Stomach smooth muscle (tissue), 2 donors: ENCODE data around the gene PXK.

Experiments used
- H3K27ac ChIP-seq: one replicate; pipeline ENCODE4 v1.7.0; 2013; ENCODE audit warnings: mild to moderate bottlenecking, low read length, inconsistent platforms
- H3K27me3 ChIP-seq, 2 donors: one replicate each; pipeline ENCODE4 v1.7.0; 2013; ENCODE audit warnings: low read length in 2 of 2; ENCODE audit not compliant: insufficient read depth in 2 of 2, control insufficient read depth in 1 of 2
- H3K36me3 ChIP-seq, 2 donors: one replicate each; pipeline ENCODE4 v1.7.0; 2013; ENCODE audit warnings: low read length in 2 of 2; ENCODE audit not compliant: control insufficient read depth in 2 of 2, insufficient read depth in 2 of 2
- H3K4me1 ChIP-seq: one replicate; pipeline ENCODE4 v1.7.0; 2013; ENCODE audit warnings: low read length; ENCODE audit not compliant: control insufficient read depth, insufficient read depth
- H3K4me3 ChIP-seq, 2 donors: one replicate each; pipeline ENCODE4 v1.7.0; 2013; ENCODE audit warnings: low read length in 2 of 2
- H3K9ac ChIP-seq, 2 donors: one replicate each; pipeline ENCODE4 v1.7.0; 2013; ENCODE audit warnings: low read length in 2 of 2, mild to moderate bottlenecking in 1 of 2
- H3K9me3 ChIP-seq, 2 donors: one replicate each; pipeline ENCODE4 v1.7.0; 2013; ENCODE audit warnings: low read length in 2 of 2; ENCODE audit not compliant: control insufficient read depth in 2 of 2
- donor health status: healthy.
- donor health status: Pancreatic carcinoma.

PXK gene

DNA sequence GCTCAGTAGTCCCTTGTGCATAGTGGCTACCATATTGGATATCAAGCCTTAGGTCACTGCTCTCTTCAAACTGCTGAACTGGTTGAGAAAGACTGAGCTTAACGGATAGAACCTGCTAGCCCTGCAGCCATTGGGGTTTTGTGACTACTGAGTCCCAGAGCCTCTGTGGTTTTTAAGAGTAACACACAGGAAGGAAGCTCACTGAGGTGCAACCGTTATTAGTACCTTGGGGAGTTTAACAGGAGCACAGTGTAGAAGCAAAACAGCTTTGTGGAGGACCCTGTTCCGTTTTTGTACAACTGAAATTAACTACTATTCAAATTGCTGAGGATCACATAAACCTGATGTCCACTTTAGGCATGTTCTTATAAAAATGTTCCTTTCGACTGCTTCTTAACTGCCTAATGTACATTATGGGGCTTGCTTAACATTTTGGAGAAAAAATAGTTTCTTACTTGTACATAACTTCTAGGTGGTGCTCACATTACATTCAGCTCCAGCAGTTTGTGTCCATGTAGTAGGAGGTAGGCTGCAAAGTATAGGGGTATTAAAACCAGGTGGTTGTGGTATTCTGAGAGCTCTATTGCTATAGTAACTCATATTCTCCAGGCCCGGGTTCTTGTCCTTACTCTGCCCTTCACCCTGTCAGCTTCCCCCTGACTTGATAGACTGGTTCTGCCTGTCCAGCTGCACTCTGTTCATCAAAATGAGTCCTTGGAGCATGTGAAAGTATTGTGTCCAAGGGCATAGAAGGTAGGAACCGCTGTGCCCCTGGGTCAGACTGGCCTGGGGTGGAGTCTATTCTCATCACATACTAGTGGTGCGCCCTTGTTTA is 17.3 kb downstream of the PXK start:
- H3K4me1 ChIP-seq: no peaks in the 10 kb centered on the region
- no peaks in the 10 kb centered on the region for H3K36me3 ChIP-seq
- no peak overlapping the region for H3K9ac ChIP-seq
- H3K27me3 ChIP-seq: no peaks in the 10 kb centered on the region
- H3K9me3 ChIP-seq: no peaks in the 10 kb centered on the region
- H3K4me3 ChIP-seq: no peak overlapping the region
- no peak overlapping the region for H3K27ac ChIP-seq

DNA sequence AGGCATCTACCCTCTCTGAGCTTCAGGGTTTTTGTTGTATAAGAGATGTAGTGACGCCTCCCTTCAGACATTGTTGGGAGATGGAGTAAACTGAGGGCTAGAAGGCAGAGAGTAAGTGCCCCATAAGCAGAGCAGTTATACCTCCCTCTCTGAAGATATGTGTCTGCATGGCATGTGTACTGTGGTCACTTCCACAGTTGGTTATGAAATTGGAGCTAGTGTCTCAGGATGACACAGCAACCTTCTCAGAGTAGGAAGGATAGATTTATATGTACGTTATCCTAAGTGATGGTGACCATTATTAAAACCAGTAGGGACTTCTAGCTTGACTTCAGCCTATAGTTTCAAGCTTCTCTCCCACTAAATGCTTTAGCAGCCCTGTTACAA is 17.9 kb downstream of the PXK start:
- Histone ChIP-seq H3K27ac (no peak overlapping the region), H3K36me3 (no peaks in the 10 kb centered on the region), H3K4me1 (peaks cover under 1% of the 10 kb centered on the region), H3K9ac (no peak overlapping the region), H3K4me3 (no peak overlapping the region), H3K9me3 (no peaks in the 10 kb centered on the region), H3K27me3 (no peaks in the 10 kb centered on the region)

DNA sequence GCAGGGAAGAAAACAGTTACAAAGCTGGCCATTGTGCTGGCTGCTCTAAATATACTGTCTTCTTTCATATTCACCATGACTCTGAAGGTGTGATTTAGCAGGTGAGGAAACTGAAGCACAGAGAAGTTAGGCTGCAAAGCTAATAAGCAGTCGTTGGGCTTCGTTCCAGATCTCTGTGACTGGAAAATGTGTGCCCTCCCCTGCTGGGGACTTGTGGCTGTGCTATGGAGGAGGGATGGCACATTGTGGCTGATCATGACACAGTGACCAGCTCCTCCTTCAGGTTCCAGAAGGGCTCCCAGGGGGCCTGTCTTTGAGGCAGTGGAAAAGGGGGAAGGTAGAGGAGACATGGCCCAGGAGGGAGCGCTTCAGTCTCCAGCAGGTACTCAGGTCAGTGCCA is 19.2 kb downstream of the PXK start:
- Histone ChIP-seq H3K36me3 (no peaks in the 10 kb centered on the region), H3K27me3 (no peaks in the 10 kb centered on the region), H3K27ac (no peak overlapping the region), H3K9ac (no peak overlapping the region), H3K4me3 (no peak overlapping the region), H3K9me3 (no peaks in the 10 kb centered on the region), H3K4me1 (peaks cover 9% of the 10 kb centered on the region)

DNA sequence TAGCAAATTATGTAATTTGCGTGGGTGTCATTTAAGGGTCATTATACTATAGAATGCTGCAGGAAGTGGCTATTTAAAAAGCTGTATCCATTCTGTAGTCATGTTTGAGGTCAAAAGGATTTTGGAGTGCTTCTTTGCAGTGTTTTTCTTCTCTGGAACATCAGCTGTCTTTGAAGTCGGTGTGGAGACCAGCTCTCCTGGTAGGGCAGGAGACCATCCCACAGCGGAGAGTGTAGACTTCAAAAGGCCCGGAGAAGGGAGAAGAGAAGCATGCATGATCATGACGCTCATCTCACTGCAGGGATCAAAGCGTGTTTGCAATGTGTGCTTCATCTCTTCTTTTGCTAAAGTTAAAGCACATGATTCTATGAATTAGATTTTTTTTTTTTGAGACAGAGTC is 19.9 kb downstream of the PXK start:
- no peaks in the 10 kb centered on the region for H3K27me3 ChIP-seq
- no peak overlapping the region for H3K4me3 ChIP-seq
- H3K36me3 ChIP-seq: no peaks in the 10 kb centered on the region
- H3K27ac ChIP-seq: no peak overlapping the region
- H3K9me3 ChIP-seq: no peaks in the 10 kb centered on the region
- H3K4me1 ChIP-seq: peaks cover 9% of the 10 kb centered on the region
- H3K9ac ChIP-seq: no peak overlapping the region

DNA sequence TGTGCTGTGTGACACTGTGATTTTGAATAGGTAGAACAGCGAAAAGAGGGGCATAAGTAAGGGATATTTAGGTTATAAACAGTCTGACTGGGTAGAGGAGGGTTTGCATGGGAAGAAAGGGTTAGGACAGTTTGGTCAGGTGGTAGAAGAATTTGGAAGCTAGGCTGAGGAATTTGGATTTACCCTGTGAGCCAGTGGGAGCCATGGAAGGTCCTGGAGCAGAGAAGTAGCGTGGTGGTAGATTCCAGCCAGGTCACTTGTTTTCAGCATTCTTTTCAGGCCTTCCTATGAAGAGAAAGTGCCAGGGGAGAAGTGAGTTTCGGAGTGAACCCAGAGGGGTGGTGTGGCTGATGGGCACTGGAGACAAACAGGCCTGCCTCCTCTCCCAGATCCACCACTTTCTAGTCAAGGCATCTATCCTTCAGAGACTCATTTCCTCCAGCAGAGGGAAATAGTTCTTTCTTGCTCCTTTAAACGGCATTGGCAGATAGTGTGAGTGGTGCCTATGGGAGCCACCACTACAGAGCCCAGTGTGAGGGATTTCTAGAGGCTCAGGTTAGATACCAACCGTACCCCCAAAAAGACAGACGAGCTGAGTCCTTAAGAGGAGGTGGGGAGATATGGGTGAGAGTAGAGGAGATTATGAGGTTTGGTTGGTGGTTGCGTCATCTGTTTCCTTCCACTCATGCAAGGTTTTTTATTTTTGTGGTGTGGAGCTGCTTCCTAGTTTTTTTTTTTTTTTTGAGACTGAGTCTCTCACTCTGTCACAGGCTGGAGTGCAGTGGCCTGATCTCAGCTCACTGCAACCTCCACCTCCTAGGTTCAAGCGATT is 21.2 kb downstream of the PXK start:
- H3K9me3 ChIP-seq: no peaks in the 10 kb centered on the region
- H3K27me3 ChIP-seq: no peaks in the 10 kb centered on the region
- peaks cover 16% of the 10 kb centered on the region for H3K4me1 ChIP-seq
- no peak overlapping the region for H3K27ac ChIP-seq
- no peaks in the 10 kb centered on the region for H3K36me3 ChIP-seq
- peak overlapping the region in 1 of 2 donors; percentile 13 for H3K9ac ChIP-seq
- H3K4me3 ChIP-seq: no peak overlapping the region

DNA sequence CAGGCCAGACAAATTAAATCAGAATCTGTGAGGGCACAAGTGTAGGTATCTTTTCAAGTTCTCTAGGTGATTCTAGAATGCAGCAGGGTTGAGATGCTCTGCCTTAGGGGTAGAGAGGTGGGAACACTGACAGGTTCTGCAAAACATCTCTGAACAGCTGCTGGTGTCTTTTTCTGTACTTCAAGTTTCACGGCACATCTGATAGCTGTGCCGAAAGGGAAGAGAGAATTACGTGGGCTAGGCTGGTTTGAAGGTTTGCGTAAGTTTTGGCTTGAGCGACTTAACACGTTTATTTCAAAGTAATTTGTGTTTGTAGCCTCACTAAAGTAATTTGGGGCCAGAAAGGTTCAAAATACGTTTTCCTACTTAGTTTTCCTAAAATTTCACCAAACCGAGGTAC is 22.5 kb downstream of the PXK start:
- H3K4me1 ChIP-seq: peaks cover 18% of the 10 kb centered on the region
- no peak overlapping the region for H3K27ac ChIP-seq
- H3K9ac ChIP-seq: no peak overlapping the region
- no peaks in the 10 kb centered on the region for H3K9me3 ChIP-seq
- H3K27me3 ChIP-seq: no peaks in the 10 kb centered on the region
- no peak overlapping the region for H3K4me3 ChIP-seq
- no peaks in the 10 kb centered on the region for H3K36me3 ChIP-seq

DNA sequence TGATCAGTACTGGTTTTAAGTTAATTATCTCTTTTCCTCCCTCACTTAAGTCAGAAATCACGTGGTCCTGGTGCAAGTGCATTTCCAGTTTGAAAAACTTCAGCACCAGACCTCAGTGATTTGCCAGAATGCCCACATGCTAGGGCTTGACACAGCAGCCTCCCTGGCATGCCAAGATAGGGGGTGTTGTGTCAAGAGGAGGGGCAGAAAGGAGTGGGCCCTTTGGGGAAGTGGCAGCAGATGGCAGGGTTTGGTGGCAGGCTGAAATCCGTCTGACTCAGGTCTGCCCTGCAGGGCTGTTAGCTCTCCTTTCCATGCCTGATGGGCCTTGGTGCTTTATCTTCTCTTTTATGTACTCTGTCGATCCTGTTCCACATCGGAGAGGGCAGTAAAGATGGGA is 23.4 kb downstream of the PXK start:
- H3K4me1 ChIP-seq: peaks cover 18% of the 10 kb centered on the region
- H3K9me3 ChIP-seq: no peaks in the 10 kb centered on the region
- H3K36me3 ChIP-seq: no peaks in the 10 kb centered on the region
- H3K27me3 ChIP-seq: no peaks in the 10 kb centered on the region
- no peak overlapping the region for H3K4me3 ChIP-seq
- no peak overlapping the region for H3K27ac ChIP-seq
- H3K9ac ChIP-seq: no peak overlapping the region

DNA sequence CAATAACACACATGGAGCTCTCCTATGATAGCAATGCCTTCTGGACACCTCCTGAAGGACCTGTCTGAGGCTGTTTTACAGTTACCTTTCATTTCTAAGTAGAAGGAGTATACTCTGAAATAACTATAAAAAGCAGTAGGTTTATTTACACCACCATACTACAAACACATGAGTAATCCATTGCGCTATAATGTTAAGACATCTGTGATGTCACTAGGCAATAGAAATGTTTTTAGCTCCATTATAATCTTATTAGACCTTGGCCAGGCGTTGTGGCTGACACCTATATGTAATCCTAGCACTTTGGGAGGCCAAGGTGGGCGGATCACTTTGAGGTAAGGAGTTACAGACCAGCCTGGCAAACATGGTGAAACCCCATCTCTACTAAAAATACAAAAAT is 24.7 kb downstream of the PXK start:
- no peak overlapping the region for H3K27ac ChIP-seq
- peaks cover 18% of the 10 kb centered on the region for H3K4me1 ChIP-seq
- no peaks in the 10 kb centered on the region for H3K27me3 ChIP-seq
- H3K4me3 ChIP-seq: no peak overlapping the region
- H3K9ac ChIP-seq: no peak overlapping the region
- H3K9me3 ChIP-seq: no peaks in the 10 kb centered on the region
- no peaks in the 10 kb centered on the region for H3K36me3 ChIP-seq

DNA sequence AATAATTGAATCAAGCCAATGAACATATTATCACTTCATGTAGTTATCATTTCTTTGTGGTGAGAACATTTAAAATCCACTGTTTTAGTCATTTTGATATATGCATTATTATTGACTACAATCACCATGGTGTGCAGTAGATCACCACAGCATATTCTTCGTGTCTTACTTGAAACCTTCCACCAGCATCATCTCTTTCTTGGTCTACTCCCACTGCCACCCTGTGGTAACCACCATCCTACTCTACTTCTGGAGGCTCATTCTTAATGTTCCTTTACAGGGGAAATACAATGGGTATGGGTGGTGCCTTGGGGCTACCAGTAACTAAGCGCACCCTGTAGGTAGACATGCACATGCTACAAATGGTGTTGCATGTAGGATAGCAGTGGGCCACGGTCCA is 25.4 kb downstream of the PXK start:
- H3K4me3 ChIP-seq: peak overlapping the region; percentile 2 to 47
- H3K27ac ChIP-seq: peak overlapping the region; percentile 41
- H3K27me3 ChIP-seq: no peaks in the 10 kb centered on the region
- H3K4me1 ChIP-seq: peaks cover 18% of the 10 kb centered on the region
- H3K9me3 ChIP-seq: no peaks in the 10 kb centered on the region
- no peak overlapping the region for H3K9ac ChIP-seq
- no peaks in the 10 kb centered on the region for H3K36me3 ChIP-seq

DNA sequence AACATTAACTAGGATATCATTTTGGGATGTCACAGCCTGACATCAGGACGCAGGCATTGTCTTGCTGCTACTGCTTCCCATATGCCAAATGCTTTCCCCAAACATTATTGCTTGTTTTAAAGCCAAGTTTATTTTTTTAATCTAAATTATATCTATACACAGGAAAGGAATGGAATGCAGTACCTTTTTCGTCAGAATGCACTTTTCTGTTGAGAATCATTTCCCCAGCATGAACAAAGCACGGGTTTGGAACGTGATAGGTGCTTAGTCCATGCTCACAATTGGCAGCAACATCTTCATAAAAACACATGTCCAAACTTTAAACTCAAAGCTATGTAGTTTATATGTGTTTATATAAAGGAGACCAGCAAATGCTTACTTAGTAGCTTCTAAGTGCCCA is 26.1 kb downstream of the PXK start:
- Histone ChIP-seq H3K36me3 (no peaks in the 10 kb centered on the region), H3K4me3 (no peak overlapping the region), H3K27ac (peak overlapping the region; percentile 41), H3K9me3 (no peaks in the 10 kb centered on the region), H3K9ac (no peak overlapping the region), H3K4me1 (peaks cover 18% of the 10 kb centered on the region), H3K27me3 (no peaks in the 10 kb centered on the region)

DNA sequence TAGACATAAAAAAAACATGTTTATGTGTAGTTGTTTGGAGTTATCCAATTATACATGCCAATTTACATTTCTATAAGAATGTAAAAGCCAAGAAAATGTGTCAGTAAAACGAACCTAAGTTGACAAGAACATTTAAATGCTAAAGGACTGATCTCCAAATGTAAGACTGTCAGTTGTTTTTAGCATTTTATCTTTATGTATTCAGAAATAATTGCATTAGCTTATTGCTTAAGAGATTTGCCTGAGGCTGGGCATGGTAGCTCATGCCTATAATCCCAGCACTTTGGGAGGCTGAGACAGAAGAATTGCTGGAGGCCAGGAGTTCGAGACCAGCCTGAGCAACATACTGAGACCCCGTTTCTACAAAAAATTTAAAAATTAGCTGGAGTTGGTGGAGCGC is 26.9 kb downstream of the PXK start:
- Histone ChIP-seq H3K4me1 (peaks cover 18% of the 10 kb centered on the region), H3K27ac (no peak overlapping the region)

More for the DNA sequence above, 26.9 kb downstream of the PXK start:
- Histone ChIP-seq H3K9ac (no peak overlapping the region), H3K36me3 (no peaks in the 10 kb centered on the region), H3K27me3 (no peaks in the 10 kb centered on the region), H3K9me3 (no peaks in the 10 kb centered on the region), H3K4me3 (no peak overlapping the region)
